ENCODE data around the gene TRIM5.
A peak's percentile ranks its signal among the peaks of the same experiment; 100 is the strongest.

The TRIM5 gene

DNA sequence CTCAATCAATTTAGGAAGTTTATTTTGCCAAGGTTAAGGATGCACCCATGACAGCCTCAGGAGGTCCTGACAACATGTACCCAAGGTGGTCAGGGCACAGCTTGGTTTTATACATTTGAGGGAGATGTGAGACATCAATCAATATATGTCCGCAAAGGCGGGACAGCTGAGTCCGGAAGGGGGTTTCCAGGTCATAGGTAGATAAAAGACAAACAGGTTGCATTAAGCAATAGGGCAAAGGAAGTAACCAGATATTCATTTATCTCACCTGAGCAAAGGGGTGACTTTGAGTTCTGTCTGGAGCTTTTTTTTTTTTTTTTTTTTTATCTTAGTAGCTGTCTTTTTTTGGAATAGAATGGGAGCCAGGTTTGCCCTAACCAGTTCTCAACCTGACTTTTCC, 62.1 kb downstream of the TRIM5 start:
- H3K4me3 ChIP-seq (ENCODE audit: low read depth, low read length): no peak overlapping the region
- DNase-seq (ENCODE audit: low read depth, low spot score): no peak
- ChIA-PET CTCF (interaction anchor here (5.8 kb wide), 1 partner anchor 21 kb away, joined by 29 read pairs; no protein-coding TSS in a partner anchor), POLR2A (no interaction called here)
- TF ChIP-seq CTCF (IDR thresholded peaks at IDR 0.05; ENCODE audit: insufficient read depth, low read length, missing control alignments): no peak

- POLR2A ChIA-PET: interaction anchor here (0.6 to 1.7 kb wide), 3 partner anchors 16 to 613 kb away, joined by 3 to 8 read pairs (median 3); partner anchors contain the start of gene FHIP1B
- CTCF ChIA-PET: interaction anchor here (0.7 to 5.8 kb wide), 5 partner anchors 9 to 63 kb away, joined by 3 to 29 read pairs (median 4); no protein-coding TSS in a partner anchor
- peak overlapping the region; percentile 4; the same call in 1 of the 2 replicates for H3K4me3 ChIP-seq (ENCODE audit: low read depth, low read length)
- TF ChIP-seq CTCF (IDR thresholded peaks at IDR 0.05; ENCODE audit: insufficient read depth, low read length, missing control alignments): no peak
- no peak for DNase-seq (ENCODE audit: low read depth, low spot score)
Observed at GRCh38 chr11:5621580-5621979, 63.3 kb downstream of the TRIM5 start.

GRCh38 chr11:5620651-5621521, 64.0 kb downstream of the TRIM5 start:
- DNase-seq (ENCODE audit: low read depth, low spot score): peak; percentile 92
- no peak for TF ChIP-seq CTCF (IDR thresholded peaks at IDR 0.05; ENCODE audit: insufficient read depth, low read length, missing control alignments)
- ChIA-PET POLR2A (interaction anchor here (0.6 to 2.8 kb wide), 4 partner anchors 15 to 614 kb away, joined by 3 to 9 read pairs (median 6); partner anchors contain the start of genes FHIP1B and TRIM5), CTCF (interaction anchor here (1.0 to 5.8 kb wide), 5 partner anchors 9 to 64 kb away, joined by 3 to 29 read pairs (median 4); partner anchors contain the start of gene TRIM5)
- H3K4me3 ChIP-seq (ENCODE audit: low read depth, low read length): no peak overlapping the region; the same call in 1 of the 2 replicates

DNA sequence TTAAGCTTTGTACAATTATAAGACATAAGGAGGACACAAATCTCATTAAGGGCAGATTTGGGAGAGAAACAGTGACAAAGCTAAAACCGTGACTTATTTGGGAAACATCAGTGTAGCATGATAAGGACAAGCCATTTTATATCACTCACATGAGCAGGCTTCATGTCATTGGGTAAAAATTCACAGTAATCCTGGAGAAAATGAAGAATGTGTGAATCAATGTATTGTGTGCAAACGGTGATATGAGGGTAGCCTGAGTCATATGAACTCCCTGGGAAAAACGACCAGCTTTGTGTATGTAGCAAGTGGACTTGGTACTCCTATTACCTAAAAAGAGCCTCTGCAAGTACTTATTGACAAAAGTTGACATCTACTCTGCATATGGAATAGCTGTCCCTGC, 66.1 kb downstream of the TRIM5 start:
- ChIA-PET POLR2A (interaction anchor here (2.8 kb wide), 1 partner anchor 66 kb away, joined by 9 read pairs; the partner anchor contains the start of gene TRIM5), CTCF (interaction anchor here (0.9 to 5.8 kb wide), 3 partner anchors 12 to 20 kb away, joined by 3 to 29 read pairs (median 3); no protein-coding TSS in a partner anchor)
- no peak for TF ChIP-seq CTCF (IDR thresholded peaks at IDR 0.05; ENCODE audit: insufficient read depth, low read length, missing control alignments)
- H3K4me3 ChIP-seq (ENCODE audit: low read depth, low read length): no peak overlapping the region
- DNase-seq (ENCODE audit: low read depth, low spot score): peak; percentile 72
